IMR-90 (cell line): ENCODE results near the gene SSR2. TPM values are rescaled to one million over a fixed set of nuclear protein-coding genes. Genes with fewer than 3 reads are reported as not detected.

Source experiments
- ATAC-seq: fragments of 200-7000 bp; cut with Tn5 transposase; 2 replicates; pipeline ENCODE4 v1.9.1; 2020; ENCODE audit warnings: low read depth, mild to moderate bottlenecking, moderate library complexity
- BruUV-seq: library from RNA; stranded (reverse); fragments of 400-500 nt; replicated peaks from 2 replicates; lab custom pipeline; 2021; lab: Mats Ljungman, UMichigan
- CTCF ChIA-PET: fragments of 300-600 bp; formaldehyde crosslinking; extraction: SDS; loops from one replicate; lab custom pipeline; 2021; ENCODE audit warnings: antibody characterized with exemption; lab: Yijun Ruan, JAX
- POLR2A ChIA-PET: fragments of 300-600 bp; sonication (Branson Sonifier 250); formaldehyde crosslinking; loops from one replicate; lab custom pipeline; 2022; ENCODE audit warnings: antibody characterized with exemption; ENCODE audit not compliant: unreplicated experiment; lab: Charles Lee
- DNase-seq: peaks from one replicate; pipeline ENCODE4 v3.0.0; 2013
- H2AFZ ChIP-seq: replicated peaks from 2 replicates; pipeline ENCODE3; 2013; ENCODE audit warnings: low read length, mild to moderate bottlenecking; ENCODE audit not compliant: poor library complexity
- H2AK5ac ChIP-seq: 2 replicates; pipeline ENCODE4 v1.6.1; 2013; ENCODE audit warnings: low read depth, low read length, inconsistent platforms
- H2AK9ac ChIP-seq: replicated peaks from 2 replicates; pipeline ENCODE3; 2013; ENCODE audit warnings: mild to moderate bottlenecking, low read depth, low read length, moderate library complexity; ENCODE audit not compliant: poor library complexity
- H2BK120ac ChIP-seq: 2 replicates; pipeline ENCODE4 v1.6.1; 2013; ENCODE audit warnings: low read depth, low read length, inconsistent platforms
- H2BK15ac ChIP-seq: 3 replicates; pipeline ENCODE4 v1.6.1; 2013; ENCODE audit warnings: low read depth, low read length, inconsistent platforms
- H2BK20ac ChIP-seq: 2 replicates; pipeline ENCODE4 v1.6.1; 2013; ENCODE audit warnings: low read depth, mild to moderate bottlenecking, inconsistent platforms, low read length, moderate library complexity
- H2BK5ac ChIP-seq: 2 replicates; pipeline ENCODE4 v1.6.1; 2013; ENCODE audit warnings: mild to moderate bottlenecking, low read depth, low read length, inconsistent platforms; ENCODE audit not compliant: poor library complexity, severe bottlenecking
- H3K14ac ChIP-seq: replicated peaks from 2 replicates; pipeline ENCODE4 v1.6.1; 2013; ENCODE audit warnings: low read depth, low read length, inconsistent platforms
- H3K18ac ChIP-seq: 2 replicates; pipeline ENCODE4 v1.6.1; 2013; ENCODE audit warnings: low read depth, low read length, control low read depth
- H3K23ac ChIP-seq: 2 replicates; pipeline ENCODE4 v1.6.1; 2013; ENCODE audit warnings: low read depth, low read length, inconsistent platforms
- H3K27ac ChIP-seq: 2 replicates; pipeline ENCODE4 v1.5.1; 2013; ENCODE audit warnings: mild to moderate bottlenecking, control low read depth, low read length; ENCODE audit not compliant: insufficient read depth
- H3K27me3 ChIP-seq: 2 replicates; pipeline ENCODE4 v1.6.1; 2013; ENCODE audit warnings: low read length; ENCODE audit not compliant: control insufficient read depth, insufficient read depth
- H3K36me3 ChIP-seq: 2 replicates; pipeline ENCODE4 v1.6.1; 2013; ENCODE audit warnings: low read length, mixed read lengths; ENCODE audit not compliant: control insufficient read depth, insufficient read depth
- H3K4ac ChIP-seq: 2 replicates; pipeline ENCODE4 v1.6.1; 2013; ENCODE audit warnings: low read depth, low read length, inconsistent platforms
- H3K4me1 ChIP-seq: 2 replicates; pipeline ENCODE4 v1.6.1; 2013; ENCODE audit warnings: low read length, mixed read lengths; ENCODE audit not compliant: control insufficient read depth, insufficient read depth
- H3K4me2 ChIP-seq: 2 replicates; pipeline ENCODE4 v1.6.1; 2013; ENCODE audit warnings: low read depth, mild to moderate bottlenecking, control low read depth, low read length, moderate library complexity
- H3K4me3 ChIP-seq: 2 replicates; pipeline ENCODE4 v1.5.1; 2013; ENCODE audit warnings: low read depth, mild to moderate bottlenecking, control low read depth, low read length, moderate library complexity; ENCODE audit not compliant: insufficient read depth
- H3K56ac ChIP-seq: 2 replicates; pipeline ENCODE4 v1.6.1; 2013; ENCODE audit warnings: low read length, inconsistent platforms; ENCODE audit not compliant: insufficient read depth; ENCODE audit errors: extremely low read depth
- H3K79me1 ChIP-seq, 2 experiments: 2 replicates each; pipeline ENCODE4 v1.6.1; 2013; ENCODE audit warnings: low read length in 2 of 2, inconsistent platforms in 1 of 2, low read depth in 1 of 2
- H3K9ac ChIP-seq: 2 replicates; pipeline ENCODE4 v1.6.1; 2013; ENCODE audit warnings: low read depth, low read length, control low read depth
- H3K9me1 ChIP-seq: 2 replicates; pipeline ENCODE4 v1.6.1; 2013; ENCODE audit warnings: low read length, inconsistent platforms; ENCODE audit not compliant: insufficient read depth
- H3K9me3 ChIP-seq: 2 replicates; pipeline ENCODE4 v1.6.1; 2013; ENCODE audit warnings: low read length; ENCODE audit not compliant: control insufficient read depth, insufficient read depth
- H4K20me1 ChIP-seq: 2 replicates; pipeline ENCODE4 v1.6.1; 2013; ENCODE audit warnings: low read length, inconsistent platforms; ENCODE audit not compliant: insufficient read depth
- H4K5ac ChIP-seq: 2 replicates; pipeline ENCODE4 v1.6.1; 2013; ENCODE audit warnings: mild to moderate bottlenecking, low read depth, low read length, control low read depth
- H4K8ac ChIP-seq, 2 experiments: 2 replicates each; pipeline ENCODE4 v1.6.1; 2013; ENCODE audit warnings: low read depth in 2 of 2, low read length in 2 of 2, control low read depth in 1 of 2, inconsistent platforms in 1 of 2
- H4K91ac ChIP-seq: 2 replicates; pipeline ENCODE4 v1.6.1; 2013; ENCODE audit warnings: low read depth, low read length, inconsistent platforms; ENCODE audit not compliant: insufficient read depth
- BHLHE40 ChIP-seq: fragments of 150-350 bp; IDR thresholded peaks from 2 replicates; pipeline ENCODE4 v1.6.1; 2016; ENCODE audit warnings: mild to moderate bottlenecking, low read depth, low read length
- CEBPB ChIP-seq: IDR thresholded peaks from 2 replicates; pipeline ENCODE4 v1.6.1; 2012; ENCODE audit warnings: low read depth, low read length, improper control_type of control experiment
- CHD1 ChIP-seq: IDR thresholded peaks from 2 replicates; pipeline ENCODE4 v1.6.1; 2012; ENCODE audit warnings: low read depth, low read length, improper control_type of control experiment
- MAFK ChIP-seq: IDR thresholded peaks from 2 replicates; pipeline ENCODE4 v1.6.1; 2012; ENCODE audit warnings: low read depth, low read length, improper control_type of control experiment
- NFE2L2 ChIP-seq: fragments of 150-350 bp; IDR thresholded peaks from 2 replicates; pipeline ENCODE4 v1.6.1; 2016; ENCODE audit warnings: low read depth, mild to moderate bottlenecking, low read length
- RFX5 ChIP-seq: IDR thresholded peaks from 2 replicates; pipeline ENCODE4 v1.8.0; 2012; ENCODE audit warnings: low read depth, mild to moderate bottlenecking, low read length, moderate library complexity
- WGBS, 2 experiments: methylation state at CpG; one replicate each; pipeline versions ENCODE4 v1.1.5 to v1.1.7; 2013; ENCODE audit warnings: missing lambda C conversion rate in 2 of 2; ENCODE audit not compliant: insufficient read length in 1 of 2; ENCODE audit errors: extremely low coverage in 2 of 2; 5-methylcytosine and 5-hydroxymethylcytosine counted together
- dilution Hi-C: fragments of 300-500 bp; cut with HindIII; formaldehyde crosslinking; loops from one replicate; pipeline ENCODE4 v1.14.3; 2018; ENCODE audit warnings: low sequenced_read_pairs; ENCODE audit not compliant: unreplicated experiment
- in situ Hi-C: fragments of 300-500 bp; cut with MboI; formaldehyde crosslinking; loops from 3 replicates; pipeline ENCODE4 v1.14.3; 2019; ENCODE audit warnings: low sequenced_read_pairs, inconsistent platforms, mixed read lengths
- intact Hi-C: fragments of 100-400 bp; cut with micrococcal nuclease; formaldehyde crosslinking; loops from 2 replicates; pipeline ENCODE4 v1.10.0; 2022
- polyA plus RNA-seq, 3 experiments: library from polyadenylated mRNA; depleted of rRNA; stranded (reverse); fragments of >200 nt; gene quantifications; 2 replicates each; pipeline ENCODE4 v1.2.3, GENCODE V29; 2012; ENCODE audit warnings: low replicate concordance in 1 of 3
- total RNA-seq: library from RNA; depleted of rRNA; stranded (reverse); fragments of >200 nt; gene quantifications from 2 replicates; pipeline ENCODE4 v1.2.3, GENCODE V29; 2012

The SSR2 gene
- total and polyA plus RNA-seq, 2 of the 4 experiments (the other 2 are of a cell fraction) = 553 to 1,264 TPM

DNA sequence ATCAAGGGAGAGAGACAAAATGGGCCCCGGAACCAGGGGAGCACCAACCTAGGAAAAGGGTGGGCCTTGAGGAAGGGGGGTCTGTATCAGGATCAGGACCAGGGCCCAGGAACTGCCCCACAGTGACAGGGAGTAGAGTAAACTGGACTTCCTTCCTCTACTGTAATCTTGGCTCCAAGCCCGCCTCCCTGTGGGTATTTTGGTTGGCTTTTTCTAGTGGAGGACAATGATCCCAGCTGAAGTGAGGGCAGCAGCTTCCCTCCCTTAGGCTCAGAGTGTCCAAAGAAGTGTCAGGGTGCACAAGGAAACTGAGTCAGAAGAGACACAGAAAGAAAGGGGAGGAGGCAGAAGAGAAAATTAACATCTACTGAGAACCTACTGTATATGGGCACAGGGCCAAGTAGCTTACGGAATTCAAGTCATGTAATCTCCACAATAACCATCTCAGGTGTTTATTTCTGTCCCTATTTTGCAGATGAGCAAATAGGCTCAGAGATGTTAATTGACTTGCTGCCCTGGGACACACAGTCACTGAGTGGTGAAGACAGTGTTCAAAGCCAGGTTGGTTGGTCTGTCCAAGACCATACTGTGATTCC, 28.0 kb upstream of the SSR2 start:
- H2AFZ ChIP-seq = no peak overlapping the region
- TF ChIP-seq CHD1 (no peak), RFX5 (no peak), MAFK (no peak), CEBPB (no peak), BHLHE40 (no peak), NFE2L2 (no peak)
- no peak overlapping the region for H3K14ac ChIP-seq
- in situ Hi-C loops (no loop called here), intact Hi-C loops (no loop called here), dilution Hi-C loops (no loop called here)
- H3K4me3 ChIP-seq = no peak overlapping the region
- no peaks in the 10 kb centered on the region for H3K27me3 ChIP-seq
- no peaks in the 10 kb centered on the region for H3K9me3 ChIP-seq
- no peak overlapping the region for H2BK120ac ChIP-seq
- H3K4me1 ChIP-seq = no peaks in the 10 kb centered on the region
- H3K27ac ChIP-seq = no peak overlapping the region
- BruUV-seq = no TSS peak
- no peak overlapping the region for H3K4ac ChIP-seq
- no peak for ATAC-seq
- no peak overlapping the region for H2BK5ac ChIP-seq
- DNase-seq = no peak
- no peak overlapping the region for H3K56ac ChIP-seq
- no peak overlapping the region for H4K5ac ChIP-seq
- no CpG with 5 or more reads among the region's 3 CpGs for WGBS, 2 experiments
- no peak overlapping the region for H2AK9ac ChIP-seq
- POLR2A ChIA-PET = no interaction called here
- H3K23ac ChIP-seq = no peak overlapping the region
- H2BK20ac ChIP-seq = no peak overlapping the region
- H3K79me1 ChIP-seq = peaks cover 23 to 46% of the 10 kb centered on the region in 2 experiments
- no peak overlapping the region for H2AK5ac ChIP-seq
- no peak overlapping the region for H3K4me2 ChIP-seq
- CTCF ChIA-PET = no interaction called here
- 0 out of 2 replicates have a peak, but pooled peaks cover 2% of the 10 kb centered on the region for H4K20me1 ChIP-seq
- no peak overlapping the region for H3K9ac ChIP-seq
- no peak overlapping the region for H2BK15ac ChIP-seq
- no peak overlapping the region for H4K91ac ChIP-seq
- H3K18ac ChIP-seq = no peak overlapping the region
- peaks cover 25% of the 10 kb centered on the region for H3K36me3 ChIP-seq
- H3K9me1 ChIP-seq = peaks cover 9% of the 10 kb centered on the region; the same call in 1 of the 2 replicates
- H4K8ac ChIP-seq = no peak overlapping the region
